Esophagus squamous epithelium (tissue), 5 donors: ENCODE data around the gene KLHDC8B. TPM values are rescaled to one million over a fixed set of nuclear protein-coding genes. Genes with fewer than 3 reads are reported as not detected.

ENCODE experiments used
- DNase-seq: peaks from one replicate; lab custom pipeline; 2025; lab: John Stamatoyannopoulos, UW
- H3K27ac ChIP-seq, 4 donors: fragments of 200-600 bp; sonication (generic); one replicate each; pipeline ENCODE4 v1.5.1; 2016 to 2019; ENCODE audit warnings: mild to moderate bottlenecking in 1 of 4
- H3K27me3 ChIP-seq, 4 donors: fragments of 200-600 bp; sonication (generic); 1 replicate in 3 of 4; 2 replicates in 1 of 4; pipeline versions ENCODE4 v1.5.1 to v1.6.0; 2017 to 2021; ENCODE audit warnings: antibody characterized with exemption in 1 of 4
- H3K36me3 ChIP-seq, 3 donors: fragments of 200-600 bp; sonication (generic); one replicate each; pipeline ENCODE4 v1.5.1; 2016 to 2019
- H3K4me1 ChIP-seq, 3 donors: fragments of 200-600 bp; sonication (generic); one replicate each; pipeline ENCODE4 v1.5.1; 2017 to 2019
- H3K4me3 ChIP-seq, 4 donors: fragments of 200-600 bp; sonication (generic); 1 replicate in 3 of 4; 2 replicates in 1 of 4; pipeline ENCODE4 v1.5.1; 2016 to 2019; ENCODE audit warnings: mild to moderate bottlenecking in 2 of 4, moderate library complexity in 1 of 4
- H3K9me3 ChIP-seq, 3 donors: fragments of 200-600 bp; sonication (generic); one replicate each; pipeline ENCODE4 v1.5.1; 2016 to 2019
- CTCF ChIP-seq, 6 experiments: fragments of 450-650 bp in 4 of 6; fragments of 200-600 bp in 2 of 6; sonication (generic) in 2 of 6; IDR thresholded peaks; one replicate each; pipeline ENCODE4 v1.5.1; 2016 to 2019; ENCODE audit warnings: antibody characterized with exemption in 6 of 6, mild to moderate bottlenecking in 4 of 6, moderate library complexity in 4 of 6
- POLR2A ChIP-seq, 4 donors: fragments of 450-650 bp; IDR thresholded peaks; one replicate each; pipeline ENCODE4 v1.6.1; 2017; ENCODE audit warnings: antibody characterized with exemption in 4 of 4, mild to moderate bottlenecking in 4 of 4, moderate library complexity in 3 of 4
- WGBS, 2 donors: methylation state at CpG; one replicate each; pipeline ENCODE4 v1.1.5; 2018; 5-methylcytosine and 5-hydroxymethylcytosine counted together
- intact Hi-C: fragments of 100-400 bp; cut with DNase I; formaldehyde crosslinking; loops from one replicate; pipeline ENCODE4 v1.15.0; 2022
- total RNA-seq, 4 donors: library from RNA; depleted of rRNA; stranded (reverse); fragments of >200 nt; gene quantifications; one replicate each; pipeline ENCODE4 v1.1.0, GENCODE V29; 2016
- donor health status: DM: yes; HTN: yes; CAD: no.

KLHDC8B gene
- total RNA-seq, 4 donors from 2014 or later: 18.0 to 58.6 (median 46.3) TPM

- Histone ChIP-seq H3K27ac (peak within 1 kb of the TSS; percentile 85 to 92 (median 88)), H3K4me3 (peak within 1 kb of the TSS; percentile 47 to 79 (median 66)), H3K4me1 (peaks cover 24 to 52% (median 24%) of the 10 kb centered on the region in 3 donors), H3K27me3 (no peaks in the 10 kb centered on the region), H3K9me3 (no peaks in the 10 kb centered on the region), H3K36me3 (peaks cover 5 to 37% (median 14%) of the 10 kb centered on the region in 3 donors)
- peak in 2 of 4 donors; percentile 27 to 46 for TF ChIP-seq POLR2A (IDR thresholded peaks at IDR 0.05)
- peak in 1 of 6 experiments; percentile 22 for TF ChIP-seq CTCF (IDR thresholded peaks at IDR 0.05)
- no peak for DNase-seq
- 2 to 33% methylated on average over 2 to 7 of the region's 28 CpGs for WGBS, 2 donors
- intact Hi-C loops: no loop called here
These were observed 38.8 kb upstream of the KLHDC8B start, which contains the start of gene LAMB2 for GRCh38 chr3:49132437-49133225. Gene LAMB2 (minus strand): TSS chr3:49133050. CDS start chr3:49132867, 183 bp downstream.

DNA sequence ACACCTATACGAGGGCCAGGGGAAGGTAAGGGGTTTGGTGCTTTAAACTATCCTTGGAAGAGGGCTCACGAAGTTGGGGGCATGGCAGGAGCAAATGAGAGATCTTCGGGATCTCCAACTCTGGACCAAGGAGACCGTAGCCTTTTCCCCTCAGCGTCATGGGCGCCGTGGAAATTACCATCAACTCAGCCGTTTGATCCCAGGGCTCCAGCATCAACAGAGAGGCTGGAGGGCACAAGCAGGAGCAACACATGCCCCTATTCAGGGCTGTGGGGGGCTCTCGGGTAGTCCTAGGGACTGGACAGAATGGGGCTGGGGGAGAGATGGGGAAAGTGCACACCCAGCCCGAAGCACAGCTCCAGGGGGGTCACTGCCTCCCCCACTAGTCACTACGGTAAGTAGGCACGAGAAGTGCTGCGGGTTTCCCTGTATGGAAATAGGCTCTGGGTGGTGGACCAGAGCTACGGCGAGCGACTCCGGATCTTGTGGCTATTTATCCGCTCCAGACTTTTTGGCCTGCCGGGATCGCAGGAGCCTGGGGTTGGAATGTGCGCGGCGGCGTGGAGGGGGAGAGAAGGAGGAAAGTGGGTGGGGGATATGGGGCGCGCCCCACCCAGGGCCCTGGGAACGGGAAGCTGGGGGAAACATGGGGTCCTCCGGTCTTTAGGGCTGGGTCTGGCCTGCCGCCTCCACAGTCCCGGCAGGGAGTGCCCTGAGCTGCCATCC, 38.0 kb upstream of the KLHDC8B start:
- 11 to 16% methylated on average over 15 to 19 of the region's 30 CpGs for WGBS, 2 donors
- Histone ChIP-seq H3K9me3 (no peaks in the 10 kb centered on the region), H3K4me1 (peaks cover 24 to 52% (median 24%) of the 10 kb centered on the region in 3 donors), H3K36me3 (peaks cover 5 to 30% (median 10%) of the 10 kb centered on the region in 3 donors), H3K4me3 (peak overlapping the region; percentile 47 to 79 (median 66)), H3K27ac (peak overlapping the region; percentile 85 to 92 (median 88)), H3K27me3 (no peaks in the 10 kb centered on the region)
- peak in 1 of 4 donors; percentile 17 for TF ChIP-seq POLR2A (IDR thresholded peaks at IDR 0.05)
- TF ChIP-seq CTCF (IDR thresholded peaks at IDR 0.05): no peak
- intact Hi-C loops: no loop called here
- DNase-seq: no peak

DNA sequence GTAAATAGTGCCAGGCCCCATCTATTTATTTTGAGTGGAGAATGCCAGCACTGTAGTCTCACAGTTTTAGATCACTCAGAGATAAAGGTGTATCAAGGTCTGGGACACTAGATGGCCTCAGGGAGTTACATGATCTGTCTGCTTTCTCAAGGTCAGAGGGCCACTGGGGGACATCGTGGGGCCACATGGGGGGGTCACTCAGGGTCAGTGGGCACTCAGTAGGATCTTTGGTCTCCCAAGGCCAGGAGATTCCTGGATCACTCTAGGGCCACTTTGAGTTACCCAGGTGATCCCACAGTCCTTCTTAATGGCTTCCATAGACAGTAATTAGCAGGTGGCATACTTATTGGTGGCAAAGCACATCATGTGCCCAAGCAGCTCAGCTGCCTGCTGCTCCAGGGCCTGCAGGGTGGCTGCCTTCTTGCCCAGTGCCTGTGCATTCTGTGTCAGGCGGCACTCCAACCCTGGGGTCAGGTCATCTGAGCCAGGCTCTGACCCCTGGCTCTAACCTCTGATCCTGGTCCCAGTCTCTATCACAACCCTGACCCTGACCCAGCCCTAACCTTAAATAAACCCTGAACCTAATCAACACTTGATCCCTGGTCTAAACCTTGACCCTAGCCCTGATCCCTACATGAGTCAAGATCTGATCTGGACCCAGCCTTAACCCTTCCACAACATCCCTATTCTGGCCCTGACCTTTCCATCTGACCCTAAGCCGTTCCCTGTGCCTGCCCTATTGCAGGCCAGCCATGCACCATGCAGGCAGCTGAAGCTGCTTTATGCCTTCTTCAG, 36.7 kb upstream of the KLHDC8B start:
- TF ChIP-seq CTCF (IDR thresholded peaks at IDR 0.05) (no peak), POLR2A (IDR thresholded peaks at IDR 0.05) (no peak)
- Histone ChIP-seq H3K4me1 (peaks cover 24 to 51% (median 24%) of the 10 kb centered on the region in 3 donors), H3K27me3 (no peaks in the 10 kb centered on the region), H3K27ac (peak overlapping the region in 3 of 4 donors; percentile 87 to 92 (median 88)), H3K36me3 (peaks cover 4 to 17% (median 5%) of the 10 kb centered on the region in 3 donors), H3K4me3 (peak overlapping the region in 1 of 4 donors; percentile 79), H3K9me3 (no peaks in the 10 kb centered on the region)
- 49 to 90% methylated on average over 1 to 2 of the region's 3 CpGs for WGBS, 2 donors
- intact Hi-C loops: no loop called here
- no peak for DNase-seq

- no peak overlapping the region for H3K27ac ChIP-seq
- no peaks in the 10 kb centered on the region for H3K27me3 ChIP-seq
- 63 to 83% methylated on average over 1 to 2 of the region's 4 CpGs for WGBS, 2 donors
- peaks cover 23 to 43% (median 24%) of the 10 kb centered on the region in 3 donors for H3K4me1 ChIP-seq
- no peak overlapping the region for H3K4me3 ChIP-seq
- peaks cover 3 to 9% (median 5%) of the 10 kb centered on the region in 3 donors for H3K36me3 ChIP-seq
- H3K9me3 ChIP-seq: no peaks in the 10 kb centered on the region
- DNase-seq: no peak
- intact Hi-C loops: no loop called here
- TF ChIP-seq CTCF (IDR thresholded peaks at IDR 0.05): no peak
- no peak for TF ChIP-seq POLR2A (IDR thresholded peaks at IDR 0.05)
These were observed 35.9 kb upstream of the KLHDC8B start for GRCh38 chr3:49135499-49135898.
